B cell (primary cell): ENCODE results near the gene GRK5. TPM values are rescaled to one million over a fixed set of nuclear protein-coding genes. Genes with fewer than 3 reads are reported as not detected.

Experiments
- ATAC-seq: fragments of 200-7000 bp; cut with Tn5 transposase; one replicate; pipeline ENCODE4 v1.10.0; 2021; ENCODE audit warnings: low read depth, mild to moderate bottlenecking, moderate number of reproducible peaks, moderate library complexity
- CTCF ChIA-PET: fragments of 350-600 bp; sonication (Branson Sonifier 250); formaldehyde crosslinking; loops from one replicate; lab custom pipeline; 2021; ENCODE audit warnings: antibody characterized with exemption, inconsistent platforms; lab: Charles Lee
- POLR2A ChIA-PET: fragments of 350-600 bp; sonication (Branson Sonifier 250); formaldehyde crosslinking; loops from one replicate; lab custom pipeline; 2021; ENCODE audit warnings: antibody characterized with exemption; lab: Charles Lee
- DNase-seq: peaks from one replicate; pipeline ENCODE4 v3.0.0; 2013
- H2AFZ ChIP-seq: 2 replicates; pipeline ENCODE4 v1.6.1; 2012; ENCODE audit warnings: mild to moderate bottlenecking, low read depth, low read length; ENCODE audit not compliant: insufficient read depth, poor library complexity, severe bottlenecking
- H3K27ac ChIP-seq, 2 donors: 1 replicate in 1 of 2; 2 replicates in 1 of 2; pipeline ENCODE4 v1.5.1; 2012 to 2013; ENCODE audit warnings: low read length in 2 of 2, mild to moderate bottlenecking in 2 of 2, moderate library complexity in 1 of 2
- H3K27me3 ChIP-seq, 4 experiments: fragments of 200-600 bp in 1 of 4; sonication (generic) in 1 of 4; replicated peaks in 1 of 4; 1 replicate in 2 of 4; 2 replicates in 2 of 4; pipeline versions ENCODE4 v1.6.1 to v1.7.0; 2013 to 2016; ENCODE audit warnings: low read length in 3 of 4, mild to moderate bottlenecking in 2 of 4, mixed read lengths in 1 of 4, moderate library complexity in 1 of 4; ENCODE audit not compliant: insufficient read depth in 4 of 4, control insufficient read depth in 3 of 4; ENCODE audit errors: control extremely low read depth in 1 of 4
- H3K36me3 ChIP-seq, 2 experiments: replicated peaks in 1 of 2; 1 replicate in 1 of 2; 2 replicates in 1 of 2; pipeline versions ENCODE4 v1.6.1 to v1.7.1; 2013; ENCODE audit warnings: low read length in 1 of 2; ENCODE audit not compliant: insufficient read depth in 2 of 2, control insufficient read depth in 1 of 2; ENCODE audit errors: control extremely low read depth in 1 of 2, extremely low read depth in 1 of 2
- H3K4me1 ChIP-seq, 2 donors: fragments of 200-600 bp in 1 of 2; sonication (generic) in 1 of 2; 1 replicate in 1 of 2; 2 replicates in 1 of 2; pipeline versions ENCODE4 v1.5.1 to v1.6.1; 2013 to 2017; ENCODE audit warnings: low read length in 2 of 2; ENCODE audit not compliant: control insufficient read depth in 2 of 2, insufficient read depth in 2 of 2
- H3K4me2 ChIP-seq: replicated peaks from 2 replicates; pipeline ENCODE3; 2012; ENCODE audit warnings: mild to moderate bottlenecking, low read depth, low read length; ENCODE audit not compliant: poor library complexity, severe bottlenecking
- H3K4me3 ChIP-seq, 5 experiments: fragments of 200-600 bp in 1 of 5; sonication (generic) in 1 of 5; 1 replicate in 3 of 5; 2 replicates in 2 of 5; pipeline versions ENCODE4 v1.5.1 to v1.7.0; 2011 to 2016; ENCODE audit warnings: low read length in 4 of 5, mild to moderate bottlenecking in 4 of 5, low read depth in 2 of 5, control low read depth in 1 of 5, moderate library complexity in 1 of 5; ENCODE audit not compliant: insufficient read depth in 1 of 5; ENCODE audit errors: control extremely low read depth in 1 of 5, extremely low read depth in 1 of 5
- H3K79me2 ChIP-seq: fragments of 200-600 bp; sonication (generic); one replicate; pipeline ENCODE4 v1.6.0; 2016; ENCODE audit warnings: low read length; ENCODE audit not compliant: control insufficient read depth, insufficient read depth
- H3K9ac ChIP-seq: fragments of 200-600 bp; sonication (generic); 2 replicates; pipeline ENCODE4 v1.6.1; 2017; ENCODE audit warnings: mild to moderate bottlenecking, low read length, moderate library complexity
- H3K9me3 ChIP-seq, 3 donors: one replicate each; pipeline versions ENCODE4 v1.6.1 to v1.7.1; 2013; ENCODE audit warnings: low read length in 2 of 3; ENCODE audit not compliant: control insufficient read depth in 2 of 3, insufficient read depth in 1 of 3; ENCODE audit errors: control extremely low read depth in 1 of 3
- H4K20me1 ChIP-seq: 2 replicates; pipeline ENCODE4 v1.6.0; 2012; ENCODE audit warnings: mild to moderate bottlenecking, low read length; ENCODE audit not compliant: insufficient read depth, control insufficient read depth, poor library complexity, severe bottlenecking
- H3K27ac Mint-ChIP-seq: one replicate; pipeline ENCODE4 v1.8.0; 2021; ENCODE audit warnings: mixed read lengths
- H3K27me3 Mint-ChIP-seq: one replicate; pipeline ENCODE4 v1.8.0; 2021; ENCODE audit warnings: mixed read lengths
- H3K4me1 Mint-ChIP-seq: one replicate; pipeline ENCODE4 v1.8.0; 2021; ENCODE audit warnings: mixed read lengths
- H3K4me3 Mint-ChIP-seq: one replicate; pipeline ENCODE4 v1.8.0; 2021; ENCODE audit warnings: mixed read lengths
- H3K9me3 Mint-ChIP-seq: one replicate; pipeline ENCODE4 v1.8.0; 2022; ENCODE audit warnings: mixed read lengths; ENCODE audit not compliant: insufficient read depth
- CTCF ChIP-seq: fragments of 200-600 bp; IDR thresholded peaks from one replicate; pipeline ENCODE4 v1.8.0; 2022; ENCODE audit warnings: antibody characterized with exemption, mild to moderate bottlenecking
- EZH2 ChIP-seq: IDR thresholded peaks from 2 replicates; pipeline ENCODE4 v1.6.1; 2012; ENCODE audit warnings: borderline replicate concordance, low read depth, mild to moderate bottlenecking, moderate library complexity, low read length; ENCODE audit not compliant: insufficient read depth, poor library complexity, severe bottlenecking
- WGBS: methylation state at CpG from one replicate; pipeline ENCODE4 v1.1.5; 2013; ENCODE audit warnings: missing lambda C conversion rate; ENCODE audit not compliant: insufficient coverage; 5-methylcytosine and 5-hydroxymethylcytosine counted together
- intact Hi-C: fragments of 100-400 bp; cut with micrococcal nuclease; formaldehyde crosslinking; loops from one replicate; pipeline ENCODE4 v1.10.0; 2022
- polyA plus RNA-seq: library from polyadenylated mRNA; depleted of rRNA; stranded (reverse); fragments of >200 nt; gene quantifications from 2 replicates; pipeline ENCODE4 v1.2.3, GENCODE V29; 2012
- total RNA-seq, 2 donors: library from RNA; stranded (reverse); fragments of 120-200 nt in 1 of 2; gene quantifications; 1 replicate in 1 of 2; 2 replicates in 1 of 2; pipeline versions ENCODE4 v1.2.3 to v1.2.4, GENCODE V29; 2013 to 2022

Gene GRK5
- total and polyA plus RNA-seq, 2 donors (not counting 1 experiment from before 2014, with no cell fraction given): 21.9 to 54.8 TPM

DNA sequence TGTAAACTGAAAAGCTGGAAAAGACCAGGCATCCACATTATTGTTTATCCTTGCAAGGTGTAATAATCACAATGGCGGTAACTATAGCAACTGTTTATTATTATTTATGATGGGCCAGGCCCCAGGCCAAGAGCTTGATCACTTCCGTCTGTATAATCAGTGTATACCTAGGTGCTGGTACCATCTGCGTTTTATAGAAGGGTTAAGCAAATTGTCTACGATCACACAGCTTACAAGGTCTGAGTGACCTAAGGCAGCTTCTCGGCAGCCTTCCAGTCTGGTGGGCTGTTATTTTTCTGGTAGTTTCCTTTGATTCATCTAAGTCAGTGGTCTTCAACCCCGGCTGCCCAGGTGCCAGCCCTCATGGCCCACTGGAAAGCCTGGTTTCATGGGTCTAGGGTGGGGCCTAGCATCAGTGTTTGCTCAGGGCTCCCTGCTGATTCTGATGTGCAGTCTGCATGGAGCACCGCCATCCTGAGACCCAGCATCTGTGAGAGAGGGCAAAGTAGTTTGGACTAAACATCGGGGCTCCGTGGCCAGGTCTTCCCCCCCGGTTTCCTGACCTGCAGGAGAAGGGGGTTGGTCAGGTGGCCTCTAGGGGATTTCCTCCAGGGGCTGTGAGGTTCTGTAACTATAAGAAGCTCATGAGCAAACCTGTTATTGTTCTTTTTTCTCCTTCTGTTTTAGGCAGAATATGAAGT is 188.8 kb downstream of the GRK5 start:
- peak overlapping the region; percentile 69 for H3K4me2 ChIP-seq
- no peaks in the 10 kb centered on the region for H3K27me3 Mint-ChIP-seq
- H3K27ac Mint-ChIP-seq: peak overlapping the region; percentile 96
- peak overlapping the region; percentile 65 to 91 for H3K27ac ChIP-seq
- H3K4me1 Mint-ChIP-seq: peaks cover 46% of the 10 kb centered on the region
- peak overlapping the region; percentile 83 for H3K4me3 Mint-ChIP-seq
- H4K20me1 ChIP-seq: no peaks in the 10 kb centered on the region
- H3K27me3 ChIP-seq: no peaks in the 10 kb centered on the region
- intact Hi-C loops: no loop called here
- H3K36me3 ChIP-seq: peaks cover 0 to 45% of the 10 kb centered on the region in 2 experiments
- peaks cover 62% of the 10 kb centered on the region for H3K79me2 ChIP-seq
- no peak overlapping the region for H2AFZ ChIP-seq
- WGBS: 58% methylated on average over 9 of the region's 10 CpGs
- peaks cover 0 to 8% (median 0%) of the 10 kb centered on the region in 3 donors for H3K9me3 ChIP-seq
- CTCF ChIA-PET: interaction anchor here (0.8 to 2.0 kb wide), 8 partner anchors 9 to 197 kb away, joined by 3 to 15 read pairs (median 4); partner anchors contain the start of gene GRK5
- peak overlapping the region; percentile 20 for H3K9ac ChIP-seq
- peak overlapping the region in 1 of 5 experiments; percentile 11 for H3K4me3 ChIP-seq
- H3K9me3 Mint-ChIP-seq: no peaks in the 10 kb centered on the region
- no peak for TF ChIP-seq EZH2
- no peak for TF ChIP-seq CTCF
- DNase-seq (peak; percentile 60), ATAC-seq (no peak)
- peaks cover 37% of the 10 kb centered on the region in 2 donors for H3K4me1 ChIP-seq
- POLR2A ChIA-PET: interaction anchor here (0.6 to 1.4 kb wide), 4 partner anchors 23 to 189 kb away, joined by 3 to 7 read pairs (median 4); partner anchors contain the start of gene GRK5

- Mint-ChIP-seq H3K9me3 (no peaks in the 10 kb centered on the region), H3K27ac (peak overlapping the region; percentile 96), H3K4me1 (peaks cover 44% of the 10 kb centered on the region), H3K27me3 (no peaks in the 10 kb centered on the region), H3K4me3 (peak overlapping the region; percentile 83)
- no peak for ATAC-seq
- peaks cover 0 to 8% (median 0%) of the 10 kb centered on the region in 3 donors for H3K9me3 ChIP-seq
- DNase-seq: no peak
- H3K9ac ChIP-seq: no peak overlapping the region
- intact Hi-C loops: no loop called here
- peak overlapping the region; percentile 65 to 91 for H3K27ac ChIP-seq
- H3K4me3 ChIP-seq: no peak overlapping the region
- POLR2A ChIA-PET: no interaction called here
- H4K20me1 ChIP-seq: no peaks in the 10 kb centered on the region
- no peak overlapping the region for H2AFZ ChIP-seq
- WGBS: 100% methylated on average over 1 of the region's 1 CpG
- peak overlapping the region; percentile 69 for H3K4me2 ChIP-seq
- CTCF ChIA-PET: interaction anchor here (1.6 to 2.0 kb wide), 5 partner anchors 8 to 198 kb away, joined by 3 to 15 read pairs (median 4); partner anchors contain the start of gene GRK5
- no peak for TF ChIP-seq EZH2
- H3K27me3 ChIP-seq: no peaks in the 10 kb centered on the region
- peaks cover 37% of the 10 kb centered on the region in 2 donors for H3K4me1 ChIP-seq
- H3K79me2 ChIP-seq: peaks cover 62% of the 10 kb centered on the region
- peaks cover 0 to 43% of the 10 kb centered on the region in 2 experiments for H3K36me3 ChIP-seq
Measured at GRCh38 chr10:119396709-119397071, 189.3 kb downstream of the GRK5 start.
